Activated naive CD8-positive, alpha-beta T cell (primary cell): ENCODE measurements around the gene PHF21A.
A peak's percentile ranks its signal among the peaks of the same experiment; 100 is the strongest.
"Not testable (repeated sequence)": the region's sequence is repeated elsewhere in the genome, so short reads cannot be mapped to it uniquely, and the experiment has no call there.

Experiments
- H3K27ac Mint-ChIP-seq: one replicate; pipeline ENCODE4 v1.8.0; 2021; ENCODE audit warnings: mixed read lengths
- H3K27me3 Mint-ChIP-seq: one replicate; pipeline ENCODE4 v1.8.0; 2021; ENCODE audit warnings: mixed read lengths
- H3K36me3 Mint-ChIP-seq: one replicate; pipeline ENCODE4 v1.8.0; 2021; ENCODE audit warnings: mixed read lengths
- H3K4me1 Mint-ChIP-seq: one replicate; pipeline ENCODE4 v1.8.0; 2021; ENCODE audit warnings: low read depth, mixed read lengths
- H3K4me3 Mint-ChIP-seq: one replicate; pipeline ENCODE4 v1.8.0; 2021; ENCODE audit warnings: mild to moderate bottlenecking, mixed read lengths
- H3K9me3 Mint-ChIP-seq: one replicate; pipeline ENCODE4 v1.8.0; 2021; ENCODE audit warnings: low read depth, mixed read lengths

Gene PHF21A

GRCh38 chr11:45904309-45904915 lies 216.8 kb downstream of the PHF21A start:
- Mint-ChIP-seq H3K4me3 (no peak overlapping the region), H3K27me3 (no peaks in the 10 kb centered on the region), H3K36me3 (no peaks in the 10 kb centered on the region), H3K27ac (no peak overlapping the region), H3K9me3 (no peaks in the 10 kb centered on the region), H3K4me1 (peaks cover 6% of the 10 kb centered on the region)

DNA sequence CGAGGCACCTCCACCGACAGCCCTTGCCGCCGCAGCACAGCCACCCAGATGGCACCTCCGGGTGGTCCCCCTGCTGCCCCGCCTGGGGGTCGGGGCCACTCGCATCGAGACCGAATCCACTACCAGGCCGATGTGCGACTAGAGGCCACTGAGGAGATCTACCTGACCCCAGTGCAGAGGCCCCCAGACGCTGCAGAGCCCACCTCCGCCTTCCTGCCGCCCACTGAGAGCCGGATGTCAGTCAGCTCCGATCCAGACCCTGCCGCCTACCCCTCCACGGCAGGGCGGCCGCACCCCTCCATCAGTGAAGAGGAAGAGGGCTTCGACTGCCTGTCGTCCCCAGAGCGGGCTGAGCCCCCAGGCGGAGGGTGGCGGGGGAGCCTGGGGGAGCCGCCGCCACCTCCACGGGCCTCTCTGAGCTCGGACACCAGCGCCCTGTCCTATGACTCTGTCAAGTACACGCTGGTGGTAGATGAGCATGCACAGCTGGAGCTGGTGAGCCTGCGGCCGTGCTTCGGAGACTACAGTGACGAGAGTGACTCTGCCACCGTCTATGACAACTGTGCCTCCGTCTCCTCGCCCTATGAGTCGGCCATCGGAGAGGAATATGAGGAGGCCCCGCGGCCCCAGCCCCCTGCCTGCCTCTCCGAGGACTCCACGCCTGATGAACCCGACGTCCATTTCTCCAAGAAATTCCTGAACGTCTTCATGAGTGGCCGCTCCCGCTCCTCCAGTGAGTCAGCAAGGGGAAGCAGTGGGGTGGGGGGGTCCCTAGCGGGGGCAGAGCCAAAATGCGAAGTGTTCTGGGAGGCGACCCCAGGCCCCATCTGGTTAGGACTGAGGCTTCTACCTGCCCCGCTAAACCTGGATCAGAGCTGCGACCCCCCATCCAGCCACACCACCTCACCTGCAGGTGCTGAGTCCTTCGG lies 218.5 kb downstream of the PHF21A start:
- Mint-ChIP-seq H3K36me3 (no peaks in the 10 kb centered on the region), H3K4me3 (no peak overlapping the region), H3K27ac (no peak overlapping the region), H3K27me3 (peaks cover 6% of the 10 kb centered on the region), H3K4me1 (peaks cover 8% of the 10 kb centered on the region), H3K9me3 (no peaks in the 10 kb centered on the region)

DNA sequence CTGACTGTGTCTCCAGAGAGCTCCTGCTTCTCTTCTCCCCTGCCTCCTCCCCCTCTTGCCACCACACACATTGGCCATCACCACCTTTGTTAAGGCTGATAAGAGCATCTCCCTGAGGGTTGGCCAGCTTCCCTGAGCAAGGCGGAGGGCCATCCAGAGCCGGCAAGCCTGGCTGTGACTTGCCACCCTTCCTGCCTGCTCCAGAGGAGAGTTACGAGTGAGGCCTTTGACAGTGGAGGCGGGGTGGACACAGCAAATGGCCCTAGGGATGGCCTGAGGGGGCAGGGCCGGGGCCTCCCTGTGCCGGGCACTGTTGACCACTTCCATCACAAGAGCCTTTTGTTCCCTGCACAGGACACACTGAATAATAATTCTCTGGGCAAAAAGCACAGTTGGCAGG lies 219.6 kb downstream of the PHF21A start:
- Mint-ChIP-seq H3K9me3 (no peaks in the 10 kb centered on the region), H3K4me3 (no peak overlapping the region), H3K4me1 (peaks cover 8% of the 10 kb centered on the region)

GRCh38 chr11:45900916-45901617 lies 220.2 kb downstream of the PHF21A start:
- peak overlapping the region; percentile 73 for H3K4me3 Mint-ChIP-seq
- no peak overlapping the region for H3K27ac Mint-ChIP-seq
- peaks cover 5% of the 10 kb centered on the region for H3K4me1 Mint-ChIP-seq
- no peaks in the 10 kb centered on the region for H3K36me3 Mint-ChIP-seq
- peaks cover 6% of the 10 kb centered on the region for H3K27me3 Mint-ChIP-seq
- H3K9me3 Mint-ChIP-seq: no peaks in the 10 kb centered on the region

More for the DNA sequence above, 219.6 kb downstream of the PHF21A start:
- Mint-ChIP-seq H3K36me3 (no peaks in the 10 kb centered on the region), H3K27me3 (peaks cover 6% of the 10 kb centered on the region), H3K27ac (no peak overlapping the region)

DNA sequence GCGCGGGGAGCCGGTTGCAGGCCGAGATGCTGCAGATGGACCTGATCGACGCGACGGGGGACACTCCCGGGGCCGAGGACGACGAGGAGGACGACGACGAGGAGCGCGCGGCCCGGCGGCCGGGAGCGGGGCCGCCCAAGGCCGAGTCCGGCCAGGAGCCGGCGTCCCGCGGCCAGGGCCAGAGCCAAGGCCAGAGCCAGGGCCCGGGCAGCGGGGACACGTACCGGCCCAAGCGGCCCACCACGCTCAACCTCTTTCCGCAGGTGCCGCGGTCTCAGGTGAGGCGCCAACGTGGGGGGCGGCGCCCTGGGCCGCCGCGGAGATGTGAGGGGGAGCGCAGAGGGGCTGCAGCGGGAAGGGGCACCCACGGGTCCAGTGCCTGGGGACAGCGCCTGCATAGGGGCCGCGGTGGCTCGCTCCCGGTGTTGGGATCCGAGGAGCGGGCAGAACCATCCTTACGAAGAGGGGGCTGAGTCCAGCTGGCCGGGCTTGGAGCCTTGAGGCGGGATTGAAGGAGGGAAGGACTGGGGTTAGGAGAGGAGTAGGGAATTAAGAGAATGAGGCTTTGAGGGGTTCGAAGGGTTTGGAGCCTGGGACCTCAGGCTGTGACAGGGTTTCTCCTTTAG lies 221.0 kb downstream of the PHF21A start:
- H3K4me3 Mint-ChIP-seq: peak overlapping the region; percentile 73
- not testable (repeated sequence) for H3K27me3 Mint-ChIP-seq, H3K36me3 Mint-ChIP-seq, H3K27ac Mint-ChIP-seq, H3K9me3 Mint-ChIP-seq, H3K4me1 Mint-ChIP-seq

- Mint-ChIP-seq H3K36me3 (no peaks in the 10 kb centered on the region), H3K27me3 (peaks cover 15% of the 10 kb centered on the region), H3K4me3 (peak overlapping the region; percentile 65), H3K9me3 (no peaks in the 10 kb centered on the region), H3K4me1 (peaks cover 2% of the 10 kb centered on the region), H3K27ac (no peak overlapping the region)
Observed at GRCh38 chr11:45899448-45900174, 221.6 kb downstream of the PHF21A start.

DNA sequence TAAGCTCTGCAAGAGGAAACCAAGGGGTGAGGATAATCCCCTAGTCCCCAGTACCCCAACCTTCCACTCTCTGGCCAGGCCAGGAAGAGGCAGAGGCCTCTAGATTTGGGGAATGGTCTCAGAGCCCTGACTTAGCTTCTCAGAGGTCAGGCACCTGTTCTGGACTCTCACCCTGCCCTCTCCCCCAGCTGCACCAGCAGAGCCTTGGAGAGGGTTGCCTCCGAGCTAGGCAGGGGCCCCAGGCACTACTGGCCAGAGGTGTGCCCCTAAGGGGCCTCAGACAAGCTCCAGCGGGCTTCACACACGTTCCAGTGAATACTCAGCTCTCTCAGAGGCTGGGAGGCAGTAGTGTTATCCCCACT lies 222.2 kb downstream of the PHF21A start:
- H3K4me1 Mint-ChIP-seq: peaks cover 2% of the 10 kb centered on the region
- H3K4me3 Mint-ChIP-seq: peak overlapping the region; percentile 65
- H3K27ac Mint-ChIP-seq: no peak overlapping the region
- no peaks in the 10 kb centered on the region for H3K9me3 Mint-ChIP-seq
- no peaks in the 10 kb centered on the region for H3K36me3 Mint-ChIP-seq
- peaks cover 16% of the 10 kb centered on the region for H3K27me3 Mint-ChIP-seq

DNA sequence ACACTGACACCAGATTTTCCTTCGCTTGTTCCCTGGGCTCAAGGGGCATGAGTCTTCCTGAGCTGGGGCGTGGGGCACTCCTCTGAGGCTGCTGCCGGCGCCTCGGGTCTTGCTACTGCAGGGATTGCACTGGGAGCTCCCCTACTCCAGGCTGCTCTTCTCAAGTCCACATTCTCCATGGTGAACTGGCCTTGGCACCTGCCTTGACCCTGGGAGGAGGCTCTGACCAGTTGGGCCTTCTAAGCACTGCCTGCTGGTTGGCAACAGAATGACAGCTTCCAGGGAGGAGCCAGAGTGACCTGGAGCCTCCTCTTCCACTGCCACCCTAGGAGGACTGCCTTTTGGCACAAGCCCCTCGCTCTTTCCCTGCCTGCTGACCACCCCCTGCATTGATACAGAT lies 223.7 kb downstream of the PHF21A start:
- no peak overlapping the region for H3K4me3 Mint-ChIP-seq
- no peaks in the 10 kb centered on the region for H3K36me3 Mint-ChIP-seq
- H3K27ac Mint-ChIP-seq: no peak overlapping the region
- H3K4me1 Mint-ChIP-seq: peaks cover 2% of the 10 kb centered on the region
- H3K27me3 Mint-ChIP-seq: peaks cover 16% of the 10 kb centered on the region
- no peaks in the 10 kb centered on the region for H3K9me3 Mint-ChIP-seq

GRCh38 chr11:45896422-45896984 lies 224.8 kb downstream of the PHF21A start:
- Mint-ChIP-seq H3K27me3 (peaks cover 16% of the 10 kb centered on the region), H3K4me1 (peaks cover 2% of the 10 kb centered on the region), H3K4me3 (no peak overlapping the region), H3K27ac (no peak overlapping the region), H3K36me3 (no peaks in the 10 kb centered on the region), H3K9me3 (no peaks in the 10 kb centered on the region)

DNA sequence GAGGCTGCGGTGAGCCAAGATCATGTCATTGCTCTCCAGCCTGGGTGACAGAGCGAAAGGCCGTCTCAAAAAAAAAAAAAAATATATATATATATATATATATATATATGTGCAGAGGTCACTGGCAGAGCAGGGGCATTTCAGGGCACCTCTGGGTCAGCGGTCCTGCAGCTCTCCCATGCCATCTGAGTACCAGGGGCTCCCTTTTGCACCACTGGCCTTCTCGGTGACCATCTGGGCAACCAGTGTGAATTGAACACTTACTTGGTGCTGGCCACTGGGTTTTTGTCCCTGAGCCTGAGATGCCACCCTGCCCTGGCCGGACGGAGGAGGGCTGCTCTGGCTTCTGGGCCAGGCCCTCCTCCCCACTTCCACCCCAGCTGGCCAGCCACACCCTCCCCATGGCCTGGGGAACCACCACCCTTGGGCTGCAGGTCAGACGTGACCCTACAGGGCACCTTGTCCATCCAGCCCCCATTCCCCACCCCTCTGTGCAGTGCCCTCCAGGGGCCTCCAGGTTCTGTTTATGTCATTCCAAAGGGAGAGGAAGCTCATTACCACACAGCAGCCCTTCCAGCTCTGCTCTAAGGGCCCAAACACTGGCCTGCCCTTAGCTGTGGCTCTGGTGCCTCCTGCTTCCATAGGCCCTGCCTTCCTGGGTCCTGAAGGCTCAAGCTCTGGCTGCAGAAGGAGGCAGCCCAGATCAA lies 225.5 kb downstream of the PHF21A start:
- H3K27ac Mint-ChIP-seq: no peak overlapping the region

GRCh38 chr11:45894555-45895247 lies 226.6 kb downstream of the PHF21A start:
- Mint-ChIP-seq H3K9me3 (no peaks in the 10 kb centered on the region), H3K4me3 (no peak overlapping the region), H3K27me3 (peaks cover 16% of the 10 kb centered on the region), H3K27ac (no peak overlapping the region), H3K36me3 (no peaks in the 10 kb centered on the region), H3K4me1 (peaks cover 2% of the 10 kb centered on the region)

More for the DNA sequence above, 225.5 kb downstream of the PHF21A start:
- H3K4me1 Mint-ChIP-seq: peaks cover 2% of the 10 kb centered on the region
- H3K9me3 Mint-ChIP-seq: no peaks in the 10 kb centered on the region
- peaks cover 16% of the 10 kb centered on the region for H3K27me3 Mint-ChIP-seq
- no peak overlapping the region for H3K4me3 Mint-ChIP-seq
- no peaks in the 10 kb centered on the region for H3K36me3 Mint-ChIP-seq

- Mint-ChIP-seq H3K4me1 (no peaks in the 10 kb centered on the region), H3K27me3 (peaks cover 11% of the 10 kb centered on the region), H3K36me3 (no peaks in the 10 kb centered on the region), H3K4me3 (no peak overlapping the region), H3K27ac (no peak overlapping the region), H3K9me3 (no peaks in the 10 kb centered on the region)
Observed at GRCh38 chr11:45892856-45893255, 228.4 kb downstream of the PHF21A start.

DNA sequence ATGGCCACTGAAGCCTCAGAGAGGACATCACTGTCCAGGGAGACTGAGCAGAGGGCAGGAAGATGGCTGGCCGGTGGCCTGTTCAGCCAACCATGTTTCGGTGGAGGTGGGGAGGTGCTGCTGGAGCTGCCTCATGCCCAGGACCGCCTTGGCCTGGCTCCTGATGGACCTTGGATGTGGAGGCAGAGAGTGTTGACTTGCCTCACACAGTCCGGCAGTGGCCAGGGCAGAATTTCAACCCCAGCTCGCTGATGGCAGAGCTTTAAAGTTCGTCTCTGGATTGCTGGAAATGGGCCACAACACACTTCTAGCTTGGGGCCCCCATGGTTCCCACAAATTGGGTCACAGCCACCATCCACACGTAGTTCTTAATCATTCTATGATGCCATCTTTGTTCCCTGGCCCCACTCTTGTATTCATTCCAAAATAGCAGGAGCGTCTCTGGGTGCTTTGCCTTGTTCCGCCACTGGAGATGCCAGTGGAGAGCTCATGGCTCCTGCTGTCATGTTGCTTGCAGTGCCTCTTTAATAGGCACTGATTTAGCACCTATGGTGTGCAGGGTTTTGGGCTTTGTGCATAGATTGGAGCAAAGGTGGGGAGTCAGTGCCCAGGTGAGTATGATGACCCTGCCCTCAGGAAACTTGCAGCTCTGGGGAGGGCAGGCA lies 230.2 kb downstream of the PHF21A start:
- H3K4me1 Mint-ChIP-seq: no peaks in the 10 kb centered on the region
- peaks cover 10% of the 10 kb centered on the region for H3K27me3 Mint-ChIP-seq
- H3K4me3 Mint-ChIP-seq: no peak overlapping the region
- no peaks in the 10 kb centered on the region for H3K9me3 Mint-ChIP-seq
- H3K27ac Mint-ChIP-seq: no peak overlapping the region
- no peaks in the 10 kb centered on the region for H3K36me3 Mint-ChIP-seq
